ENCODE data around the gene KCP.

DNA sequence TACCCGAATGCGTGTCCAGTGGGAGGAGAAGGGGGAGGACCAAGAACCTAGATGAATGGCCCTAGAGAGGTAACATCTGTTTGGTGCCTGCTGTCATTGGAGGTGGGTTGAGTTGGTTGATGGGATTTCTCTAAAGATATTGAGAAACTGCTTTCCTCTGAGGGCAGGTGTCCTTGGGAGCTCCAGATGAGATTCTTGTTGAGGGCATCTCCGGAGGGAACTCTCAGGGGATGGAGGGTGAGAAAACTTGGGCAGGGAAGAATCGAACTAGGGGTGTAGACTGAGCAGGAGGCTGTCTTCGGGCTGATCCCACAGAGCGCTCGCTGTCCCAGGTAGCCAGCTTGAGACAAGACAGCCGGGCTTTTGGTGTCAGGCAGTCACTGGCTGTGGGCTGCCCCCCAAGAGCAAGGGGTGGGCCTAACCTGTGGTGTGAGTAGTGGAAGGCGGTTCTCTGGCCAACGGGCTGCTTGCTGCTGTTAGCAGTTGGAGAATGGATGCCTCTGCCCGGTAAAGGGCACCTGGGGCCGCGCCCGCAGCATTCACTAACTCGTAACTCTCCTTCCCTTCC is 30.9 kb upstream of the KCP start:
- TF ChIP-seq EP300 (conservative IDR thresholded peaks at IDR 0.05; ENCODE audit: poor library complexity, severe bottlenecking) = no peak
- TF ChIP-seq, protein P1, sequence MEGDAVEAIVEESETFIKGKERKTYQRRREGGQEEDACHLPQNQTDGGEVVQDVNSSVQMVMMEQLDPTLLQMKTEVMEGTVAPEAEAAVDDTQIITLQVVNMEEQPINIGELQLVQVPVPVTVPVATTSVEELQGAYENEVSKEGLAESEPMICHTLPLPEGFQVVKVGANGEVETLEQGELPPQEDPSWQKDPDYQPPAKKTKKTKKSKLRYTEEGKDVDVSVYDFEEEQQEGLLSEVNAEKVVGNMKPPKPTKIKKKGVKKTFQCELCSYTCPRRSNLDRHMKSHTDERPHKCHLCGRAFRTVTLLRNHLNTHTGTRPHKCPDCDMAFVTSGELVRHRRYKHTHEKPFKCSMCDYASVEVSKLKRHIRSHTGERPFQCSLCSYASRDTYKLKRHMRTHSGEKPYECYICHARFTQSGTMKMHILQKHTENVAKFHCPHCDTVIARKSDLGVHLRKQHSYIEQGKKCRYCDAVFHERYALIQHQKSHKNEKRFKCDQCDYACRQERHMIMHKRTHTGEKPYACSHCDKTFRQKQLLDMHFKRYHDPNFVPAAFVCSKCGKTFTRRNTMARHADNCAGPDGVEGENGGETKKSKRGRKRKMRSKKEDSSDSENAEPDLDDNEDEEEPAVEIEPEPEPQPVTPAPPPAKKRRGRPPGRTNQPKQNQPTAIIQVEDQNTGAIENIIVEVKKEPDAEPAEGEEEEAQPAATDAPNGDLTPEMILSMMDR (IDR thresholded peaks at IDR 0.05; ENCODE audit: poor library complexity, severe bottlenecking) = no peak
- no peak for TF ChIP-seq SMC3 (conservative IDR thresholded peaks at IDR 0.05; ENCODE audit: poor library complexity)
- no peak for TF ChIP-seq REST (IDR thresholded peaks at IDR 0.05; ENCODE audit: borderline replicate concordance)
- TF ChIP-seq POLR2AphosphoS5 (IDR thresholded peaks at IDR 0.05) = no peak
- TF ChIP-seq EZH2 (IDR thresholded peaks at IDR 0.05; ENCODE audit: borderline replicate concordance, insufficient read depth, low read length, poor library complexity, severe bottlenecking) = no peak
- no peak for TF ChIP-seq RAD21 (conservative IDR thresholded peaks at IDR 0.05)
- TF ChIP-seq TAF1 (IDR thresholded peaks at IDR 0.05; ENCODE audit: low read depth) = no peak
